GM12878 (cell line): ENCODE results near the gene COG2. TPM values are rescaled to one million over a fixed set of nuclear protein-coding genes. Genes with fewer than 3 reads are reported as not detected.

Source experiments
- ATAC-seq: fragments of 200-7000 bp; cut with Tn5 transposase; 3 replicates; pipeline ENCODE4 v1.9.1; 2020; ENCODE audit warnings: mild to moderate bottlenecking, moderate library complexity
- BruUV-seq: library from RNA; stranded (reverse); fragments of 400-500 nt; replicated peaks from 2 replicates; lab custom pipeline; 2021; lab: Mats Ljungman, UMichigan
- CTCF ChIA-PET: fragments of 300-600 bp; sonication (Branson Sonifier 250); formaldehyde crosslinking; extraction: SDS; loops from one replicate; lab custom pipeline; 2021; ENCODE audit warnings: inconsistent platforms; lab: Yijun Ruan, JAX
- POLR2A ChIA-PET: fragments of 350-600 bp; formaldehyde crosslinking; extraction: SDS; loops from one replicate; lab custom pipeline; 2021; ENCODE audit warnings: inconsistent platforms; lab: Charles Lee
- RAD21 ChIA-PET: fragments of 300-600 bp; sonication (Branson Sonifier 250); formaldehyde crosslinking; loops from one replicate; lab custom pipeline; 2023; ENCODE audit warnings: antibody characterized with exemption; ENCODE audit not compliant: unreplicated experiment; lab: Charles Lee
- SMC1A ChIA-PET: fragments of 300-600 bp; sonication (Branson Sonifier 250); formaldehyde crosslinking; loops from one replicate; lab custom pipeline; 2023; ENCODE audit not compliant: unreplicated experiment, uncharacterized antibody; lab: Charles Lee
- DNase-seq: peaks from one replicate; pipeline ENCODE4 v3.0.0-alpha.2; 2011; ENCODE audit warnings: low read depth, low spot score
- FAIRE-seq: peaks from 3 replicates; lab custom pipeline; 2011; peaks lifted over from hg19 to GRCh38; lab: Jason Lieb, UNC
- H2AFZ ChIP-seq: 2 replicates; pipeline ENCODE4 v1.6.0; 2011; ENCODE audit warnings: low read depth, low read length, control low read depth; ENCODE audit not compliant: control insufficient read depth
- H3K27ac ChIP-seq: 2 replicates; pipeline ENCODE4 v1.5.1; 2011; ENCODE audit warnings: control low read depth; ENCODE audit not compliant: control insufficient read depth, insufficient read depth
- H3K27me3 ChIP-seq, 2 experiments: replicated peaks in 1 of 2; 2 replicates each; pipeline versions ENCODE4 v1.6.0 to v1.6.1; 2011; ENCODE audit warnings: low read length in 1 of 2; ENCODE audit not compliant: control insufficient read depth in 2 of 2, insufficient read depth in 2 of 2
- H3K36me3 ChIP-seq, 2 experiments: 2 replicates each; pipeline ENCODE4 v1.5.1; 2011; ENCODE audit warnings: low read length in 1 of 2; ENCODE audit not compliant: control insufficient read depth in 2 of 2, insufficient read depth in 2 of 2
- H3K4me1 ChIP-seq: 2 replicates; pipeline ENCODE4 v1.6.1; 2011; ENCODE audit warnings: mild to moderate bottlenecking, low read length, moderate library complexity, mixed read lengths; ENCODE audit not compliant: control insufficient read depth, insufficient read depth
- H3K4me2 ChIP-seq: 2 replicates; pipeline ENCODE4 v1.6.0; 2011; ENCODE audit warnings: control low read depth; ENCODE audit not compliant: control insufficient read depth, insufficient read depth
- H3K4me3 ChIP-seq: fragments of 200-600 bp; sonication (generic); 2 replicates; pipeline ENCODE4 v1.5.1; 2016
- H3K79me2 ChIP-seq: 2 replicates; pipeline ENCODE4 v1.6.0; 2011; ENCODE audit warnings: low read length; ENCODE audit not compliant: control insufficient read depth, insufficient read depth
- H3K9ac ChIP-seq: 2 replicates; pipeline ENCODE4 v1.8.0; 2011; ENCODE audit warnings: low read length, control low read depth, mixed read lengths; ENCODE audit not compliant: control insufficient read depth, insufficient read depth
- H3K9me3 ChIP-seq: replicated peaks from 3 replicates; pipeline ENCODE4 v1.5.1; 2011; ENCODE audit warnings: mild to moderate bottlenecking, low read length; ENCODE audit not compliant: control insufficient read depth, insufficient read depth
- H4K20me1 ChIP-seq: 2 replicates; pipeline ENCODE4 v1.6.0; 2011; ENCODE audit not compliant: control insufficient read depth, insufficient read depth
- ATF2 ChIP-seq: IDR thresholded peaks from 2 replicates; pipeline ENCODE4 v1.6.1; 2012; ENCODE audit warnings: low read length, inconsistent platforms
- CBX3 ChIP-seq: fragments of 200-600 bp; sonication (generic); IDR thresholded peaks from 2 replicates; pipeline ENCODE4 v1.6.1; 2016; ENCODE audit warnings: low read depth, borderline replicate concordance
- HSF1 ChIP-seq: fragments of 150-350 bp; IDR thresholded peaks from 2 replicates; pipeline ENCODE4 v1.6.1; 2014; ENCODE audit warnings: mild to moderate bottlenecking, low read depth, low read length
- MLLT1 ChIP-seq: fragments of 450-650 bp; IDR thresholded peaks from 2 replicates; pipeline ENCODE4 v1.6.1; 2016; ENCODE audit warnings: mild to moderate bottlenecking
- MYB ChIP-seq: fragments of 150-350 bp; IDR thresholded peaks from 2 replicates; pipeline ENCODE4 v1.6.1; 2014; ENCODE audit warnings: mild to moderate bottlenecking, low read depth, low read length, borderline replicate concordance
- NFYB ChIP-seq: IDR thresholded peaks from 2 replicates; pipeline ENCODE4 v1.6.1; 2011; ENCODE audit warnings: low read depth, mild to moderate bottlenecking, low read length, improper control_type of control experiment, moderate library complexity; ENCODE audit not compliant: insufficient read depth
- NRF1 ChIP-seq: conservative IDR thresholded peaks from 2 replicates; pipeline ENCODE4 v1.6.1; 2011; ENCODE audit warnings: mild to moderate bottlenecking, low read depth, low read length, improper control_type of control experiment
- RCOR1 ChIP-seq: conservative IDR thresholded peaks from 2 replicates; pipeline ENCODE4 v1.6.1; 2012; ENCODE audit warnings: low read depth, low read length, improper control_type of control experiment
- SRF ChIP-seq, 2 experiments: IDR thresholded peaks; 2 replicates each; pipeline ENCODE4 v1.6.1; 2011; ENCODE audit warnings: low read depth in 2 of 2, low read length in 2 of 2, mild to moderate bottlenecking in 1 of 2, moderate library complexity in 1 of 2
- ZNF622 ChIP-seq: fragments of 450-650 bp; IDR thresholded peaks from 2 replicates; pipeline ENCODE4 v1.6.1; 2017; ENCODE audit warnings: mild to moderate bottlenecking, inconsistent platforms
- WGBS: methylation state at CpG from one replicate; pipeline ENCODE4 v1.1.6; 2016; ENCODE audit warnings: low lambda C conversion rate; ENCODE audit not compliant: insufficient replicate concordance, insufficient coverage; ENCODE audit errors: missing lambda C conversion rate; 5-methylcytosine and 5-hydroxymethylcytosine counted together
- in situ Hi-C: fragments of 300-500 bp; cut with MboI; formaldehyde crosslinking; loops from 9 replicates; pipeline ENCODE4 v1.14.3; 2018; ENCODE audit warnings: mixed read lengths
- intact Hi-C: fragments of 100-400 bp; cut with micrococcal nuclease; formaldehyde crosslinking; loops from one replicate; pipeline ENCODE4 v1.14.2; 2022; ENCODE audit not compliant: unreplicated experiment
- polyA plus RNA-seq, 11 experiments: library from polyadenylated mRNA; depleted of rRNA in 4 of 11; unstranded in 6 of 11; stranded (reverse) in 5 of 11; fragments of >200 nt; fragmentation: Nextera tagmentation in 4 of 11; fragmentation: Illumina TruSeq in 1 of 11; extraction: Ambion mirVana in 4 of 11; extraction: Trizol in 1 of 11; gene quantifications; 1 replicate in 1 of 11; 2 replicates in 10 of 11; pipeline versions ENCODE4 v1.2.1 to v1.2.3, GENCODE V29; 2011 to 2016; ENCODE audit warnings: inconsistent platforms in 2 of 11, missing spikeins in 2 of 11, low read depth in 1 of 11
- total RNA-seq, 4 experiments: library from RNA; depleted of rRNA in 3 of 4; stranded (reverse); fragments of >200 nt in 3 of 4; fragmentation: Illumina TruSeq in 1 of 4; extraction: Trizol in 1 of 4; gene quantifications; 2 replicates each; pipeline versions ENCODE4 v1.2.1 to v1.2.3, GENCODE V29; 2013 to 2021
- TF ChIP-seq, protein P1 (sequence below): fragments of 450-650 bp; IDR thresholded peaks from 2 replicates; pipeline ENCODE4 v1.6.1; 2014; ENCODE audit warnings: mild to moderate bottlenecking

The COG2 gene
- total and polyA plus RNA-seq, 10 of the 15 experiments (the other 5 are each of a cell fraction or from before 2014, with no cell fraction given): 15.0 to 31.5 (median 28.3) TPM

DNA sequence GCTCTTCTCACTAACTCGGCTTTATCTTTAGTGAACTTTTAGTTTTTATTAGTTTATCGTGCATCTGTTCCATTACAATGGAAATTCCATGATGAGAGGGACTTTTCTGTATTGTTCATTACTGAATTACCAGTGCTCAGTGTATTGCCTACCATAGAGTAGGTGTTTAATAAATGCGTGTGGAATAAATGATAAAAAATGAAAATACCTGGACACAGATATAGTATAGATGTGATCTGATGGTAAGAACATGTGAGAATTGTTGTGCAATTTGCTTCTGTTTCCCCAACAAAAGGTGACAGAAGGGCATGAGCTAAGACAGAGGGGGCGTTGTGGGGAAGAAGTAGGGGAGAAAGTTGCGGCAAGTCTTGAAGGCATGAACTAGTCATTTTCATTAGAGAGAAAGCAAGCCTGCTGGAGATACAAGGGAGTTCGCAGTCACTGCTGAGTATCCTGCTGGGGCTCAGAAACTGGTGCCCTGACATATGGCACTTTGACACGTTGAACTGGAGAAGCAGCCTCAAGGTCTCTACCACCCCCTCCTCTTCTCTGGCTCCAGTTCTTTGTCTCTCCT lies 5.6 kb upstream of the COG2 start (continued):
- TF ChIP-seq MLLT1 (no peak), RCOR1 (no peak), ATF2 (no peak)
- TF ChIP-seq, all 136 proteins: peak for 0

DNA sequence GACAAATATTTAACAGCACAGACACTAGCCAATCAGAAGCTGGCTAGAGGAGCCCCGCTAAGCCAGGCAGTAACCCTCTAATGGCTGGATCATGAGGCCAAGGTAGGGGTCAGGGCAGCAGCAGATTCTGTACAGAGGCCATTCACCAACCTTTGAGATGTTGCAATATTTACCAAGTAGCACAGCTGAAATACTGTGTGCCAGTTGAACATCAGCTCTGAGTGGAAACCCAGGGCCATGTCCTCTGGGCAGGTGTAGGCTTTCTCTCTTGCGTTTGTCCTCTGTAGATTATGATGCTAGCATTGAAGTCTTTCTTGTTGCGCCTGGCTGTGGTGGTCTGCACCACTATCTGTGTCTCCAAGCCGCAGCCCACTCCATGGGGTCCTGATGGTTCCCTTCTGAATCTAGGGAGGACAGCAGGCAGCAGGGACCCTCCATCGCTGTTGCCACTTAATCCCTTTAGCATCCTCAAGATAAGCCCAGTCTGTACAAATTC lies 2.5 kb upstream of the COG2 start:
- Histone ChIP-seq H3K4me1 (peaks cover 16% of the 10 kb centered on the region; the same call in 1 of the 2 replicates), H4K20me1 (no peaks in the 10 kb centered on the region), H3K27ac (no peak overlapping the region), H3K27me3 (peaks cover 2% of the 10 kb centered on the region in 2 experiments; a peak in 2 of 4 replicates), H2AFZ (no peak overlapping the region), H3K9me3 (no peaks in the 10 kb centered on the region), H3K36me3 (no peaks in the 10 kb centered on the region), H3K79me2 (peaks cover 24% of the 10 kb centered on the region), H3K9ac (no peak overlapping the region), H3K4me2 (no peak overlapping the region), H3K4me3 (no peak overlapping the region)
- ChIA-PET RAD21 (no interaction called here), SMC1A (no interaction called here), CTCF (no interaction called here), POLR2A (no interaction called here)
- DNase-seq (no peak), FAIRE-seq (no peak), ATAC-seq (no peak)
- TF ChIP-seq MYB: no peak
- no peak for TF ChIP-seq MLLT1
- no peak for TF ChIP-seq NFYB
- TF ChIP-seq NRF1: no peak
- no peak for TF ChIP-seq ZNF622
- no peak for TF ChIP-seq HSF1
- no peak for TF ChIP-seq SRF (IDR thresholded peaks at IDR 0.05; ENCODE audit: low read depth in 2 of 2, low read length in 2 of 2)
- no peak for TF ChIP-seq CBX3
- TF ChIP-seq, protein P1, sequence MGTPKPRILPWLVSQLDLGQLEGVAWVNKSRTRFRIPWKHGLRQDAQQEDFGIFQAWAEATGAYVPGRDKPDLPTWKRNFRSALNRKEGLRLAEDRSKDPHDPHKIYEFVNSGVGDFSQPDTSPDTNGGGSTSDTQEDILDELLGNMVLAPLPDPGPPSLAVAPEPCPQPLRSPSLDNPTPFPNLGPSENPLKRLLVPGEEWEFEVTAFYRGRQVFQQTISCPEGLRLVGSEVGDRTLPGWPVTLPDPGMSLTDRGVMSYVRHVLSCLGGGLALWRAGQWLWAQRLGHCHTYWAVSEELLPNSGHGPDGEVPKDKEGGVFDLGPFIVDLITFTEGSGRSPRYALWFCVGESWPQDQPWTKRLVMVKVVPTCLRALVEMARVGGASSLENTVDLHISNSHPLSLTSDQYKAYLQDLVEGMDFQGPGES: no peak
- in situ Hi-C loops: loop anchor here (10.0 kb wide), 1 partner anchor 575 kb away; no protein-coding TSS in a partner anchor
- 44% methylated on average over 5 of the region's 5 CpGs for WGBS
- BruUV-seq: no TSS peak
- intact Hi-C loops: loop anchor here (5.0 kb wide), 1 partner anchor 338 kb away; the partner anchor contains the start of genes ARV1 and TTC13
